IMR-90 (cell line): Measurements from ENCODE around the gene GLO1. TPM values are rescaled to one million over a fixed set of nuclear protein-coding genes. Genes with fewer than 3 reads are reported as not detected.

Experiments
- ATAC-seq: fragments of 200-7000 bp; cut with Tn5 transposase; 2 replicates; pipeline ENCODE4 v1.9.1; 2020; ENCODE audit warnings: low read depth, mild to moderate bottlenecking, moderate library complexity
- BruUV-seq: library from RNA; stranded (reverse); fragments of 400-500 nt; replicated peaks from 2 replicates; lab custom pipeline; 2021; lab: Mats Ljungman, UMichigan
- CTCF ChIA-PET: fragments of 300-600 bp; formaldehyde crosslinking; extraction: SDS; loops from one replicate; lab custom pipeline; 2021; ENCODE audit warnings: antibody characterized with exemption; lab: Yijun Ruan, JAX
- POLR2A ChIA-PET: fragments of 300-600 bp; sonication (Branson Sonifier 250); formaldehyde crosslinking; loops from one replicate; lab custom pipeline; 2022; ENCODE audit warnings: antibody characterized with exemption; ENCODE audit not compliant: unreplicated experiment; lab: Charles Lee
- DNase-seq: peaks from one replicate; pipeline ENCODE4 v3.0.0; 2013
- H2AFZ ChIP-seq: replicated peaks from 2 replicates; pipeline ENCODE3; 2013; ENCODE audit warnings: low read length, mild to moderate bottlenecking; ENCODE audit not compliant: poor library complexity
- H2AK5ac ChIP-seq: 2 replicates; pipeline ENCODE4 v1.6.1; 2013; ENCODE audit warnings: low read depth, low read length, inconsistent platforms
- H2AK9ac ChIP-seq: replicated peaks from 2 replicates; pipeline ENCODE3; 2013; ENCODE audit warnings: mild to moderate bottlenecking, low read depth, low read length, moderate library complexity; ENCODE audit not compliant: poor library complexity
- H2BK120ac ChIP-seq: 2 replicates; pipeline ENCODE4 v1.6.1; 2013; ENCODE audit warnings: low read depth, low read length, inconsistent platforms
- H2BK15ac ChIP-seq: 3 replicates; pipeline ENCODE4 v1.6.1; 2013; ENCODE audit warnings: low read depth, low read length, inconsistent platforms
- H2BK20ac ChIP-seq: 2 replicates; pipeline ENCODE4 v1.6.1; 2013; ENCODE audit warnings: low read depth, mild to moderate bottlenecking, inconsistent platforms, low read length, moderate library complexity
- H2BK5ac ChIP-seq: 2 replicates; pipeline ENCODE4 v1.6.1; 2013; ENCODE audit warnings: mild to moderate bottlenecking, low read depth, low read length, inconsistent platforms; ENCODE audit not compliant: poor library complexity, severe bottlenecking
- H3K14ac ChIP-seq: replicated peaks from 2 replicates; pipeline ENCODE4 v1.6.1; 2013; ENCODE audit warnings: low read depth, low read length, inconsistent platforms
- H3K18ac ChIP-seq: 2 replicates; pipeline ENCODE4 v1.6.1; 2013; ENCODE audit warnings: low read depth, low read length, control low read depth
- H3K23ac ChIP-seq: 2 replicates; pipeline ENCODE4 v1.6.1; 2013; ENCODE audit warnings: low read depth, low read length, inconsistent platforms
- H3K27ac ChIP-seq: 2 replicates; pipeline ENCODE4 v1.5.1; 2013; ENCODE audit warnings: mild to moderate bottlenecking, control low read depth, low read length; ENCODE audit not compliant: insufficient read depth
- H3K27me3 ChIP-seq: 2 replicates; pipeline ENCODE4 v1.6.1; 2013; ENCODE audit warnings: low read length; ENCODE audit not compliant: control insufficient read depth, insufficient read depth
- H3K36me3 ChIP-seq: 2 replicates; pipeline ENCODE4 v1.6.1; 2013; ENCODE audit warnings: low read length, mixed read lengths; ENCODE audit not compliant: control insufficient read depth, insufficient read depth
- H3K4ac ChIP-seq: 2 replicates; pipeline ENCODE4 v1.6.1; 2013; ENCODE audit warnings: low read depth, low read length, inconsistent platforms
- H3K4me1 ChIP-seq: 2 replicates; pipeline ENCODE4 v1.6.1; 2013; ENCODE audit warnings: low read length, mixed read lengths; ENCODE audit not compliant: control insufficient read depth, insufficient read depth
- H3K4me2 ChIP-seq: 2 replicates; pipeline ENCODE4 v1.6.1; 2013; ENCODE audit warnings: low read depth, mild to moderate bottlenecking, control low read depth, low read length, moderate library complexity
- H3K4me3 ChIP-seq: 2 replicates; pipeline ENCODE4 v1.5.1; 2013; ENCODE audit warnings: low read depth, mild to moderate bottlenecking, control low read depth, low read length, moderate library complexity; ENCODE audit not compliant: insufficient read depth
- H3K56ac ChIP-seq: 2 replicates; pipeline ENCODE4 v1.6.1; 2013; ENCODE audit warnings: low read length, inconsistent platforms; ENCODE audit not compliant: insufficient read depth; ENCODE audit errors: extremely low read depth
- H3K79me1 ChIP-seq, 2 experiments: 2 replicates each; pipeline ENCODE4 v1.6.1; 2013; ENCODE audit warnings: low read length in 2 of 2, inconsistent platforms in 1 of 2, low read depth in 1 of 2
- H3K9ac ChIP-seq: 2 replicates; pipeline ENCODE4 v1.6.1; 2013; ENCODE audit warnings: low read depth, low read length, control low read depth
- H3K9me1 ChIP-seq: 2 replicates; pipeline ENCODE4 v1.6.1; 2013; ENCODE audit warnings: low read length, inconsistent platforms; ENCODE audit not compliant: insufficient read depth
- H3K9me3 ChIP-seq: 2 replicates; pipeline ENCODE4 v1.6.1; 2013; ENCODE audit warnings: low read length; ENCODE audit not compliant: control insufficient read depth, insufficient read depth
- H4K20me1 ChIP-seq: 2 replicates; pipeline ENCODE4 v1.6.1; 2013; ENCODE audit warnings: low read length, inconsistent platforms; ENCODE audit not compliant: insufficient read depth
- H4K5ac ChIP-seq: 2 replicates; pipeline ENCODE4 v1.6.1; 2013; ENCODE audit warnings: mild to moderate bottlenecking, low read depth, low read length, control low read depth
- H4K8ac ChIP-seq, 2 experiments: 2 replicates each; pipeline ENCODE4 v1.6.1; 2013; ENCODE audit warnings: low read depth in 2 of 2, low read length in 2 of 2, control low read depth in 1 of 2, inconsistent platforms in 1 of 2
- H4K91ac ChIP-seq: 2 replicates; pipeline ENCODE4 v1.6.1; 2013; ENCODE audit warnings: low read depth, low read length, inconsistent platforms; ENCODE audit not compliant: insufficient read depth
- BHLHE40 ChIP-seq: fragments of 150-350 bp; IDR thresholded peaks from 2 replicates; pipeline ENCODE4 v1.6.1; 2016; ENCODE audit warnings: mild to moderate bottlenecking, low read depth, low read length
- CEBPB ChIP-seq: IDR thresholded peaks from 2 replicates; pipeline ENCODE4 v1.6.1; 2012; ENCODE audit warnings: low read depth, low read length, improper control_type of control experiment
- CHD1 ChIP-seq: IDR thresholded peaks from 2 replicates; pipeline ENCODE4 v1.6.1; 2012; ENCODE audit warnings: low read depth, low read length, improper control_type of control experiment
- CTCF ChIP-seq: conservative IDR thresholded peaks from 2 replicates; pipeline ENCODE4 v1.5.1; 2012; ENCODE audit warnings: mild to moderate bottlenecking, low read depth, low read length, improper control_type of control experiment
- FOS ChIP-seq: fragments of 150-350 bp; IDR thresholded peaks from 2 replicates; pipeline ENCODE4 v1.6.1; 2016; ENCODE audit warnings: low read depth, low read length
- MAZ ChIP-seq: IDR thresholded peaks from 2 replicates; pipeline ENCODE4 v1.6.1; 2012; ENCODE audit warnings: low read depth, mild to moderate bottlenecking, low read length, improper control_type of control experiment, moderate library complexity, borderline replicate concordance
- NFE2L2 ChIP-seq: fragments of 150-350 bp; IDR thresholded peaks from 2 replicates; pipeline ENCODE4 v1.6.1; 2016; ENCODE audit warnings: low read depth, mild to moderate bottlenecking, low read length
- RAD21 ChIP-seq: IDR thresholded peaks from 2 replicates; pipeline ENCODE4 v1.6.1; 2012; ENCODE audit warnings: low read length, improper control_type of control experiment
- RCOR1 ChIP-seq: IDR thresholded peaks from 2 replicates; pipeline ENCODE4 v1.6.1; 2012; ENCODE audit warnings: mild to moderate bottlenecking, low read length, improper control_type of control experiment; ENCODE audit not compliant: insufficient replicate concordance
- RFX5 ChIP-seq: IDR thresholded peaks from 2 replicates; pipeline ENCODE4 v1.8.0; 2012; ENCODE audit warnings: low read depth, mild to moderate bottlenecking, low read length, moderate library complexity
- USF2 ChIP-seq: fragments of 150-350 bp; IDR thresholded peaks from 2 replicates; pipeline ENCODE4 v1.6.1; 2017; ENCODE audit warnings: mild to moderate bottlenecking, antibody characterized with exemption, low read length, low read depth
- WGBS, 2 experiments: methylation state at CpG; one replicate each; pipeline versions ENCODE4 v1.1.5 to v1.1.7; 2013; ENCODE audit warnings: missing lambda C conversion rate in 2 of 2; ENCODE audit not compliant: insufficient read length in 1 of 2; ENCODE audit errors: extremely low coverage in 2 of 2; 5-methylcytosine and 5-hydroxymethylcytosine counted together
- dilution Hi-C: fragments of 300-500 bp; cut with HindIII; formaldehyde crosslinking; loops from one replicate; pipeline ENCODE4 v1.14.3; 2018; ENCODE audit warnings: low sequenced_read_pairs; ENCODE audit not compliant: unreplicated experiment
- in situ Hi-C: fragments of 300-500 bp; cut with MboI; formaldehyde crosslinking; loops from 3 replicates; pipeline ENCODE4 v1.14.3; 2019; ENCODE audit warnings: low sequenced_read_pairs, inconsistent platforms, mixed read lengths
- intact Hi-C: fragments of 100-400 bp; cut with micrococcal nuclease; formaldehyde crosslinking; loops from 2 replicates; pipeline ENCODE4 v1.10.0; 2022
- polyA plus RNA-seq, 3 experiments: library from polyadenylated mRNA; depleted of rRNA; stranded (reverse); fragments of >200 nt; gene quantifications; 2 replicates each; pipeline ENCODE4 v1.2.3, GENCODE V29; 2012; ENCODE audit warnings: low replicate concordance in 1 of 3
- total RNA-seq: library from RNA; depleted of rRNA; stranded (reverse); fragments of >200 nt; gene quantifications from 2 replicates; pipeline ENCODE4 v1.2.3, GENCODE V29; 2012
- TF ChIP-seq, protein P1 (sequence below): fragments of 150-350 bp; IDR thresholded peaks from 2 replicates; pipeline ENCODE4 v1.6.1; 2016; ENCODE audit warnings: low read depth, mild to moderate bottlenecking, low read length, moderate library complexity, borderline replicate concordance

The GLO1 gene
- total and polyA plus RNA-seq, 2 of the 4 experiments (the other 2 are of a cell fraction), result 65.1 to 111 TPM

DNA sequence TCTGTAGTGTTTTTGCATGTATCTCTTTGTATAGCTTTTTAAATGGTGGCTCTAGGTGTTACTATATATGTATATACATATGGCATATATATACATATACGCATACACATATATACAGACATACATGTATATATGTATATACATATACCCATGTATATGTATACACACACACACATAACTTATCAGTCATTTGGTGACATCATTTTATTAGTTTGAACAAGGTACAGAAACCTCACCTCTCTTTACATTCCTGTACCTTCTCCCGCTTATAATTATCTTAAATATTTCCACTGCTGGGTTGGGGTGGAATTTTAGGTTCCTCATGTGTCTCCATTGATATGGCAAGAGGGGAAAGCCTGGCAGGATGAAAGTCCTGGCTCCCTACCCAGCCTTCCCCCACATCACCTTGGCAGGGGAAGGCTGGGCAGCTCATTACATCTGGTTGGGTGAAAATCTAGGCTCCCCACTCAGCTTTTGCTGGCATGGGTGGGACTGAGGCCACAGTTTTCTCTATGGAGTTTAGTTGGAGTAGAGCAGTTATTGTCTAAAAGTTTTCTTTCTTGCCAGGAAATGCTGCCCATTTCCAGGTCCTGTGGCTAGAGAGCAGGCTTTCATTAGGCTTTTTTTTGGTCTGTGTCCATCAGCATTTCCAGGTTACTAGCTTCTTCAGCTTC lies 7.6 kb downstream of the GLO1 start:
- Histone ChIP-seq H4K91ac (no peak overlapping the region), H2BK20ac (no peak overlapping the region), H2BK120ac (no peak overlapping the region), H4K8ac (no peak overlapping the region), H3K79me1 (peaks cover 6 to 23% of the 10 kb centered on the region in 2 experiments; a peak in 3 of 4 replicates), H4K20me1 (peaks cover 8% of the 10 kb centered on the region; the same call in 1 of the 2 replicates), H3K9me1 (no peaks in the 10 kb centered on the region), H2BK5ac (no peak overlapping the region), H3K9ac (no peak overlapping the region), H2BK15ac (no peak overlapping the region), H4K5ac (no peak overlapping the region), H3K56ac (no peak overlapping the region), H3K23ac (no peak overlapping the region), H3K27ac (no peak overlapping the region), H3K36me3 (0 out of 2 replicates have a peak, but pooled peaks cover 3% of the 10 kb centered on the region), H3K4me2 (no peak overlapping the region), H3K4me1 (no peaks in the 10 kb centered on the region), H3K18ac (no peak overlapping the region), H3K4me3 (no peak overlapping the region), H3K4ac (no peak overlapping the region), H3K9me3 (peaks cover 5% of the 10 kb centered on the region; the same call in 1 of the 2 replicates), H3K14ac (no peak overlapping the region), H2AK5ac (no peak overlapping the region), H2AK9ac (no peak overlapping the region), H2AFZ (no peak overlapping the region), H3K27me3 (no peaks in the 10 kb centered on the region)
- no peak for TF ChIP-seq CEBPB
- no peak for TF ChIP-seq RCOR1
- TF ChIP-seq RAD21, result no peak
- TF ChIP-seq NFE2L2, result no peak
- TF ChIP-seq RFX5, result no peak
- TF ChIP-seq FOS, result no peak
- TF ChIP-seq CTCF, result no peak
- no peak for TF ChIP-seq CHD1
- TF ChIP-seq USF2, result no peak
- TF ChIP-seq MAZ, result no peak
- TF ChIP-seq, protein P1, sequence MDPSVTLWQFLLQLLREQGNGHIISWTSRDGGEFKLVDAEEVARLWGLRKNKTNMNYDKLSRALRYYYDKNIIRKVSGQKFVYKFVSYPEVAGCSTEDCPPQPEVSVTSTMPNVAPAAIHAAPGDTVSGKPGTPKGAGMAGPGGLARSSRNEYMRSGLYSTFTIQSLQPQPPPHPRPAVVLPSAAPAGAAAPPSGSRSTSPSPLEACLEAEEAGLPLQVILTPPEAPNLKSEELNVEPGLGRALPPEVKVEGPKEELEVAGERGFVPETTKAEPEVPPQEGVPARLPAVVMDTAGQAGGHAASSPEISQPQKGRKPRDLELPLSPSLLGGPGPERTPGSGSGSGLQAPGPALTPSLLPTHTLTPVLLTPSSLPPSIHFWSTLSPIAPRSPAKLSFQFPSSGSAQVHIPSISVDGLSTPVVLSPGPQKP, result no peak
- no peak for TF ChIP-seq BHLHE40
- dilution Hi-C loops (no loop called here), in situ Hi-C loops (no loop called here), intact Hi-C loops (no loop called here)
- no peak for ATAC-seq
- ChIA-PET CTCF (no interaction called here), POLR2A (no interaction called here)
- WGBS, 2 experiments, result no CpG with 5 or more reads among the region's 2 CpGs
- BruUV-seq, result no TSS peak
- no peak for DNase-seq
